NB4 (cell line): ENCODE results near the gene PDLIM5.

ENCODE experiments used
- MYC ChIP-seq: IDR thresholded peaks from 2 replicates; pipeline ENCODE4 v1.6.1; 2011; ENCODE audit warnings: low read depth, low read length
- POLR2A ChIP-seq: IDR thresholded peaks from 2 replicates; pipeline ENCODE4 v1.6.1; 2011; ENCODE audit warnings: mild to moderate bottlenecking; ENCODE audit not compliant: insufficient read length; ENCODE audit errors: extremely low read depth
- TF ChIP-seq, protein P1 (sequence below): IDR thresholded peaks from one replicate; pipeline ENCODE4 v1.5.1; 2012; ENCODE audit warnings: low read depth, low read length
- TF ChIP-seq, protein P2 (sequence below): IDR thresholded peaks from 2 replicates; pipeline ENCODE4 v1.6.1; 2011; ENCODE audit warnings: low read depth, low read length

- TF ChIP-seq, protein P1, sequence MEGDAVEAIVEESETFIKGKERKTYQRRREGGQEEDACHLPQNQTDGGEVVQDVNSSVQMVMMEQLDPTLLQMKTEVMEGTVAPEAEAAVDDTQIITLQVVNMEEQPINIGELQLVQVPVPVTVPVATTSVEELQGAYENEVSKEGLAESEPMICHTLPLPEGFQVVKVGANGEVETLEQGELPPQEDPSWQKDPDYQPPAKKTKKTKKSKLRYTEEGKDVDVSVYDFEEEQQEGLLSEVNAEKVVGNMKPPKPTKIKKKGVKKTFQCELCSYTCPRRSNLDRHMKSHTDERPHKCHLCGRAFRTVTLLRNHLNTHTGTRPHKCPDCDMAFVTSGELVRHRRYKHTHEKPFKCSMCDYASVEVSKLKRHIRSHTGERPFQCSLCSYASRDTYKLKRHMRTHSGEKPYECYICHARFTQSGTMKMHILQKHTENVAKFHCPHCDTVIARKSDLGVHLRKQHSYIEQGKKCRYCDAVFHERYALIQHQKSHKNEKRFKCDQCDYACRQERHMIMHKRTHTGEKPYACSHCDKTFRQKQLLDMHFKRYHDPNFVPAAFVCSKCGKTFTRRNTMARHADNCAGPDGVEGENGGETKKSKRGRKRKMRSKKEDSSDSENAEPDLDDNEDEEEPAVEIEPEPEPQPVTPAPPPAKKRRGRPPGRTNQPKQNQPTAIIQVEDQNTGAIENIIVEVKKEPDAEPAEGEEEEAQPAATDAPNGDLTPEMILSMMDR: no peak
- TF ChIP-seq MYC (no peak), POLR2A (no peak)
- TF ChIP-seq, protein P2, sequence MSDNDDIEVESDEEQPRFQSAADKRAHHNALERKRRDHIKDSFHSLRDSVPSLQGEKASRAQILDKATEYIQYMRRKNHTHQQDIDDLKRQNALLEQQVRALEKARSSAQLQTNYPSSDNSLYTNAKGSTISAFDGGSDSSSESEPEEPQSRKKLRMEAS: no peak
Observed at GRCh38 chr4:94486372-94486801, 34.6 kb downstream of the PDLIM5 start.
